Neural crest cell (in vitro differentiated cells): ENCODE measurements around the gene SPCS3. TPM values are rescaled to one million over a fixed set of nuclear protein-coding genes. Genes with fewer than 3 reads are reported as not detected.

Source experiments
- DNase-seq: peaks from one replicate; pipeline ENCODE4 v3.0.0; 2021; ENCODE audit warnings: low read depth, mixed read lengths, low spot score
- H3K27ac Mint-ChIP-seq: one replicate; pipeline ENCODE4 v1.8.0; 2021; ENCODE audit warnings: mild to moderate bottlenecking, mixed read lengths; ENCODE audit not compliant: unreplicated experiment
- H3K27me3 Mint-ChIP-seq: 2 replicates; pipeline ENCODE4 v1.8.0; 2021; ENCODE audit warnings: low read depth, mild to moderate bottlenecking, mixed read lengths
- H3K36me3 Mint-ChIP-seq: 2 replicates; pipeline ENCODE4 v1.8.0; 2021; ENCODE audit warnings: low read depth, mild to moderate bottlenecking, mixed read lengths
- H3K4me1 Mint-ChIP-seq: 2 replicates; pipeline ENCODE4 v1.8.0; 2021; ENCODE audit warnings: mixed read lengths
- H3K4me3 Mint-ChIP-seq: one replicate; pipeline ENCODE4 v1.8.0; 2021; ENCODE audit warnings: mild to moderate bottlenecking, mixed read lengths
- H3K9me3 Mint-ChIP-seq: 2 replicates; pipeline ENCODE4 v1.8.0; 2021; ENCODE audit warnings: mixed read lengths
- CTCF ChIP-seq: fragments of 200-600 bp; sonication (generic); conservative IDR thresholded peaks from 2 replicates; pipeline ENCODE4 v1.5.0; 2021; ENCODE audit warnings: antibody characterized with exemption, mild to moderate bottlenecking
- total RNA-seq: library from RNA; stranded (reverse); gene quantifications from 2 replicates; pipeline ENCODE4 v1.2.1, GENCODE V29; 2021

The SPCS3 gene
- total RNA-seq, 1 donor from 2014 or later, result 108 TPM

GRCh38 chr4:176313596-176314336, 6.0 kb upstream of the SPCS3 start:
- Mint-ChIP-seq H3K27me3 (no peaks in the 10 kb centered on the region), H3K9me3 (no peaks in the 10 kb centered on the region), H3K4me1 (peaks cover 17% of the 10 kb centered on the region), H3K36me3 (no peaks in the 10 kb centered on the region), H3K27ac (no peak overlapping the region), H3K4me3 (peak overlapping the region; percentile 24)
- TF ChIP-seq CTCF, result no peak
- DNase-seq, result no peak

- Mint-ChIP-seq H3K27ac (peak overlapping the region; percentile 96), H3K36me3 (no peaks in the 10 kb centered on the region), H3K4me3 (peak overlapping the region; percentile 95), H3K27me3 (no peaks in the 10 kb centered on the region), H3K4me1 (peaks cover 47% of the 10 kb centered on the region), H3K9me3 (no peaks in the 10 kb centered on the region)
- DNase-seq, result no peak
- TF ChIP-seq CTCF, result no peak
These were observed 539 bp upstream of the SPCS3 start for GRCh38 chr4:176319151-176319703.

DNA sequence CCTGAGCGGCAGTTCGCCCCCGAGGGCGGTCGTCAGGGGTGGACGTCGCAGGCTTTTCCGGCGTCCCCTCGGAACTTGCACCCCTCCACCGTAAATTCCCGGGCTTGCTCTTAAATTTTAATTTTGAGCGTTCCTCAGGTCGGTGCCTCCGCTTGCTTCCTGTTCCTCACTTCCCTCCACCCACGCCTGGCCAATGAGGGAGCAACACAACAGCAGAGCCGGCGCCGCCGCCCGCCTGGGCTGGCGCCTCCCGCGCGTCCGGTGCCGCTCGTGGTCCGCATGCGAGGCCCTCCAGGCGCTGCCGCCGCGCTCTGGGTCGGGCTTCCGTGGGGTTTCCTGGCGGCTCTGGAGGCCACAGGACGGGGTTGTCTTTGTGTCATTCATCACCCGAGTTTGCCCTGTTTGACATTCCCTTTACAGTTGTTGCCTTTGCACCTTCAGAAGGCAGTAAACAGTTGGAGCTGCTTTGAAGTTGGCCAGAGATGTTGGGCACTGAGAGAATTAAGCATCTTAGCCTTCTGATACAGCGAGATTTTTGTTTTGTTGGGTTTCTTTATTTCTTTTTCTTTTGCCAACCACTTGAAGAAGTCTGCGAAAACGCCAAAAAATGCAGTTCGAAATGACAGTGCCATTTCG, 692 bp downstream of the SPCS3 start:
- Mint-ChIP-seq H3K36me3 (no peaks in the 10 kb centered on the region), H3K4me1 (peaks cover 42% of the 10 kb centered on the region), H3K9me3 (no peaks in the 10 kb centered on the region), H3K4me3 (peak overlapping the region; percentile 94), H3K27ac (peak overlapping the region; percentile 90), H3K27me3 (no peaks in the 10 kb centered on the region)
- peak; percentile 61 for DNase-seq
- TF ChIP-seq CTCF, result no peak

GRCh38 chr4:176320976-176321361, 1.2 kb downstream of the SPCS3 start:
- peak overlapping the region; percentile 90 for H3K27ac Mint-ChIP-seq
- no peak for DNase-seq
- peak overlapping the region; percentile 94 for H3K4me3 Mint-ChIP-seq
- no peak for TF ChIP-seq CTCF
- no peaks in the 10 kb centered on the region for H3K36me3 Mint-ChIP-seq
- H3K9me3 Mint-ChIP-seq, result no peaks in the 10 kb centered on the region
- peaks cover 42% of the 10 kb centered on the region for H3K4me1 Mint-ChIP-seq
- no peaks in the 10 kb centered on the region for H3K27me3 Mint-ChIP-seq

- H3K27me3 Mint-ChIP-seq, result no peaks in the 10 kb centered on the region
- DNase-seq, result no peak
- H3K27ac Mint-ChIP-seq, result no peak overlapping the region
- peaks cover 42% of the 10 kb centered on the region for H3K4me1 Mint-ChIP-seq
- no peaks in the 10 kb centered on the region for H3K36me3 Mint-ChIP-seq
- peak overlapping the region; percentile 94 for H3K4me3 Mint-ChIP-seq
- H3K9me3 Mint-ChIP-seq, result no peaks in the 10 kb centered on the region
- TF ChIP-seq CTCF, result no peak
These were observed 1.8 kb downstream of the SPCS3 start for GRCh38 chr4:176321589-176321988.
